LNCaP clone FGC (cell line): Measurements from ENCODE around the gene ACHE.

Experiments used
- DNase-seq: peaks from one replicate; pipeline ENCODE4 v3.0.0-alpha.2; 2011; ENCODE audit warnings: low read depth
- H3K4me3 ChIP-seq: 2 replicates; pipeline ENCODE4 v1.5.1; 2011; ENCODE audit warnings: mild to moderate bottlenecking, low read depth, low read length, control low read depth
- CTCF ChIP-seq: IDR thresholded peaks from 2 replicates; pipeline ENCODE4 v1.5.1; 2012; ENCODE audit warnings: mild to moderate bottlenecking; ENCODE audit not compliant: control insufficient read depth, insufficient read depth; ENCODE audit errors: extremely low read depth

Gene ACHE

GRCh38 chr7:100895956-100896731 lies 456 bp upstream of the ACHE start:
- DNase-seq: no peak
- H3K4me3 ChIP-seq: no peak overlapping the region
- TF ChIP-seq CTCF: no peak

DNA sequence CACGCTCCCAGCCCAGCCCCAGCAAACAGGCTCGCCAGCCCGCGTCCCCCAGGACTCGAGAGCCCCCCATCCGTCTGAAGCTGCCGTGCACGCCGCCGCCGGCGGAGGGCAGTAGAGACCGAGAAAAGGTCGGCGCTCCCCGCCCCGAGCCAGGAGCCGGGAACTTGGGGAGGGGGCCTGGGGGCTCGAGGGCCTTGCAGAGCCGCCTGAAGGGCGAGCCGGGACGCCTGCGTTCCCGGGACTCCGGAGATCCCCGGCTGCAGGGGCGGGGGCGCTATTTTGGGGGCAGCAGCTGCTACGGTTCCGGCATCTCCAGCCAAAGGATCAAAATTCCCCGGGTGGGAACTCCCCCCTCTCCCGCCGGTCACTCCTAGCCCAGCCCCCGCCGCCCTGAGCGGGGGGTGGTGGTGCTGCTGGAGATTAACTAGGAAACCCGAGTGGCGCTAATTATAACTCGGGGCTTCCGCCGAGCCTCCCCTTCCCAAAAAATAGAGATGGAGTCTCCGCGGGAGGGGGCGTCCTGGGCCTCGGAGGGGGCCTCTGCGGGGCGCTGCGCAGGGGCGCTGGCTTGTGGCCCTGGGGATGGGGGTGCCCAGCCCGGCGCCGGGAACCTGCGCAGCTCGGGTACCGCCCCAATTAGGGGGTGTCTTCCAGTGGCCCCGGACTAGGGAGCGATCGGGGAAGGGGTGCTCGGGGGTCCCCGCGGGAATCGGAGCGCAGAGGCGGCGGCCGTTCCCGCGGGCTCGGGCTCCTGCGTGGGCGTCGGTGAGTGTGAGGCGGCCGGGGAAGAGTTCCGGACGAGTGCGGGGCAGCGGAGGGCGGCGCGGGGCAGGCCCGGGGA lies 608 bp downstream of the ACHE start:
- H3K4me3 ChIP-seq: no peak overlapping the region
- no peak for DNase-seq
- TF ChIP-seq CTCF: peak; percentile 92

- no peak for DNase-seq
- no peak overlapping the region for H3K4me3 ChIP-seq
- TF ChIP-seq CTCF: no peak
Observed at GRCh38 chr7:100893910-100894721, 1.6 kb downstream of the ACHE start.

GRCh38 chr7:100893318-100893895 lies 2.3 kb downstream of the ACHE start:
- TF ChIP-seq CTCF: no peak
- no peak for DNase-seq
- no peak overlapping the region for H3K4me3 ChIP-seq

DNA sequence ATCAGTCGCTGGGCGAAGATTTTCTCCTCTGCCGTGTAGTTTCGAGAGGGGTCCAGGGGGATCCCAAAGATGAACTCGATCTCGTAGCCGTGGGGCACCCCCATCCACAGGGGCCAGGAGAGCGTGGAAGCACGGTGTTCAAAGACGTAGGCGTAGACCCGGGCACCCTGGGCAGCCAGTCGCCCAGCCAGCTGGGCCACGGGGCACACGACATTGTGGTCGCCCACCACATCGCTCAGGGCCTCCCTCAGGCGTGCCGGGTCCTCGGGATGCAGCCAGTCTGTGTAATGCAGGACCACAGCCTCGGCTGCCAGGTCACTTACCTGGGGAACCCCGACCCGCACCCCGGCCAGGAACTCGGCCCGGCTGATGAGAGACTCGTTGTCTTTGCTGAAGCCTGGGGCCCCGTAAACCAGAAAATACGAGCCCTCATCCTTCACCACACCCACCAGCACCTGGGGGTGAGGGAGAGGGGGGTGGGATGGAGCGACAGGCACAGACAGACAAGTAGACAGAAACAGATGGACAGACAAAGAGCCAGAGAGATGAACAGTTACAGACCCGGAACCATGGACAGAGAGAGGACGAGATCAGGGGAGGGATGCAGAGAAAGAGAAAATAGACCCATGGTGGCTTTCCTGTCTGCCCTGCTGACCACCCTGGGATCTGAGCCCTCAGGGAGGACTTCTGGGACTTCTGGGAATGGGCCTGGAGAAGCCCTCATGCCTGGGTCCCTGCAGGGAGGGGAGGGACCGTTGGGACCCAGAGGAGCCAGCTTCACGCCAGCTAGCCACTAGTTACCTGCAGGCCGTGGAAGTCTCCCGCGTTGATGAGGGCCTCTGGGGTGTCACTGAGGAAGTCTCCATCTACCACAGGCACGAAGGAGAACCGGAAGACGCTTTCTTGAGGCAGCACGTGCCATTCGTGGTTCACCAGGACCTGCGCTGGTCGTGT lies 3.0 kb downstream of the ACHE start:
- no peak for TF ChIP-seq CTCF

More for the DNA sequence above, 3.0 kb downstream of the ACHE start:
- DNase-seq: no peak
- H3K4me3 ChIP-seq: no peak overlapping the region
